Brain microvascular endothelial cell (primary cell): ENCODE results near the gene NOS1.

Source experiments
- DNase-seq: peaks from one replicate; pipeline ENCODE4 v3.0.0-alpha.2; 2020
- H3K27ac ChIP-seq: fragments of 250-450 bp; sonication (Bioruptor Pico); 2 replicates; pipeline ENCODE4 v1.5.1; 2020; ENCODE audit warnings: mild to moderate bottlenecking, moderate library complexity
- H3K27me3 ChIP-seq: fragments of 250-450 bp; sonication (Bioruptor Pico); replicated peaks from 2 replicates; pipeline ENCODE4 v1.5.1; 2020; ENCODE audit warnings: mild to moderate bottlenecking
- H3K36me3 ChIP-seq: fragments of 250-450 bp; sonication (Bioruptor Pico); replicated peaks from 2 replicates; pipeline ENCODE4 v1.5.1; 2020; ENCODE audit warnings: mild to moderate bottlenecking
- H3K4me3 ChIP-seq: 2 replicates; pipeline ENCODE4 v1.5.1; 2011; ENCODE audit warnings: low read depth, mild to moderate bottlenecking, control low read depth, low read length, moderate library complexity
- in situ Hi-C: cut with HindIII; loops from 2 replicates; pipeline ENCODE4 v1.10.0; 2017; ENCODE audit warnings: low sequenced_read_pairs, low pct_ligation_motif_present
- TF ChIP-seq, protein P1 (sequence below): IDR thresholded peaks from 2 replicates; pipeline ENCODE4 v1.5.1; 2011; ENCODE audit warnings: low read depth, mild to moderate bottlenecking, moderate library complexity, low read length, control low read depth, inconsistent platforms; ENCODE audit errors: missing control alignments

NOS1 gene

DNA sequence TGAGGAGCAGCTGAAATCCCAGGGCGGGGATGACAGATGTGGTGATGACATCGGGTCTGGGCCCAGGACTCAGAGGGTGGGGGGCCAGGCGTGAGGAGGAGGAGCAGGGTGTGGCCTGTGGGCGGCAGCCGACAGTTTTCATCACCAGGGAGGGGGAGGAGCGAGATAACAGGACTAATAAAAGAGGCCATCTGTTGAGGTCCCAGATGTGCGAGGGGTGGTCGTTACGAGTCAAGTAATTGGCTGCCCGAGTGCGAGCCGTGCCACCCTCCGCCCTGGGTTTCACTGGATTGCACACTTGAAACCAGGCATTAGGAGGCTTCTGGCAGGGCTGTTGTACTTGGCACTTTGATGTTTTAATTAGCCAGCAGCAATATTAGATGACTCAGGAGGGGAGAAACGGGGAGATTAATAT is 67.2 kb downstream of the NOS1 start:
- in situ Hi-C loops: no loop called here
- H3K36me3 ChIP-seq: no peaks in the 10 kb centered on the region
- TF ChIP-seq, protein P1, sequence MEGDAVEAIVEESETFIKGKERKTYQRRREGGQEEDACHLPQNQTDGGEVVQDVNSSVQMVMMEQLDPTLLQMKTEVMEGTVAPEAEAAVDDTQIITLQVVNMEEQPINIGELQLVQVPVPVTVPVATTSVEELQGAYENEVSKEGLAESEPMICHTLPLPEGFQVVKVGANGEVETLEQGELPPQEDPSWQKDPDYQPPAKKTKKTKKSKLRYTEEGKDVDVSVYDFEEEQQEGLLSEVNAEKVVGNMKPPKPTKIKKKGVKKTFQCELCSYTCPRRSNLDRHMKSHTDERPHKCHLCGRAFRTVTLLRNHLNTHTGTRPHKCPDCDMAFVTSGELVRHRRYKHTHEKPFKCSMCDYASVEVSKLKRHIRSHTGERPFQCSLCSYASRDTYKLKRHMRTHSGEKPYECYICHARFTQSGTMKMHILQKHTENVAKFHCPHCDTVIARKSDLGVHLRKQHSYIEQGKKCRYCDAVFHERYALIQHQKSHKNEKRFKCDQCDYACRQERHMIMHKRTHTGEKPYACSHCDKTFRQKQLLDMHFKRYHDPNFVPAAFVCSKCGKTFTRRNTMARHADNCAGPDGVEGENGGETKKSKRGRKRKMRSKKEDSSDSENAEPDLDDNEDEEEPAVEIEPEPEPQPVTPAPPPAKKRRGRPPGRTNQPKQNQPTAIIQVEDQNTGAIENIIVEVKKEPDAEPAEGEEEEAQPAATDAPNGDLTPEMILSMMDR: no peak
- H3K4me3 ChIP-seq: no peak overlapping the region
- DNase-seq: no peak
- H3K27me3 ChIP-seq: no peaks in the 10 kb centered on the region
- no peak overlapping the region for H3K27ac ChIP-seq

DNA sequence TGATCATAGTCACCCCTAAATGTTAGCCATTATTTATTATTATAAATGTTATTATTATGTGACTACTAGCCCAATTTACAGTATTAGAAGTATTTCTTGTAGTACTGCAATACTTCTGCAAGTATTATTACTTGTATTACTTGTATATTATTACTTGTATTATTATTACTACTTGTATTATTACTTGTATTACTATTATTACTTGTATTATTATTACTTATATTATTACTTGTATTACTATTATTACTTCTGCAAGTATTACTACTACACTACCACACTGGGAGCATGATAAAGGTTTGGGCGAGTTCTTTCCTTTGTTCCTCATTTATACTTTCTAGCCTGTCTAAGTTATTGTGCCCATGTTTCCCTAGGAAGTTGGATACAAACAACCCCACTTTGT is 67.9 kb downstream of the NOS1 start:
- TF ChIP-seq, protein P1: no peak
- no peak overlapping the region for H3K27ac ChIP-seq
- H3K4me3 ChIP-seq: no peak overlapping the region
- in situ Hi-C loops: no loop called here
- no peaks in the 10 kb centered on the region for H3K36me3 ChIP-seq
- H3K27me3 ChIP-seq: no peaks in the 10 kb centered on the region
- no peak for DNase-seq

DNA sequence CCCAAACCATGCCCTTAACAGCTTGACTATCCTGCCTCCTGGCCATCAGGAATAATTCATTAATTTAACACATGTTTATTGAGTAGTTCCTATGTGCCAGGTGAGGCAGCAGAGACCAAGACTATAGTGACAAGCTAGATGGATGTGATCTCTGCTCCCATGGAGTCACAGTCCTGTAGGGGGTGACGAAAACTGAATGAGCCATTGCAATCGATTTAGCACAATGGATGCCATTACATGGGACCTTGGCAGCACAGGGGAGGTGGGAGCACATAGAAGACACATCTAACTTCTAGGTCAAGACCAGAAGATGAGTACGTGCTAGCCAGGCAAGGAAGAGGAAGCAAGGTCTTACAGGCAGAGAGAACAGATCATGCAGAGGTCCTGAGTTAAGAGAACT is 68.7 kb downstream of the NOS1 start:
- in situ Hi-C loops: no loop called here
- no peak for DNase-seq
- TF ChIP-seq, protein P1: no peak

DNA sequence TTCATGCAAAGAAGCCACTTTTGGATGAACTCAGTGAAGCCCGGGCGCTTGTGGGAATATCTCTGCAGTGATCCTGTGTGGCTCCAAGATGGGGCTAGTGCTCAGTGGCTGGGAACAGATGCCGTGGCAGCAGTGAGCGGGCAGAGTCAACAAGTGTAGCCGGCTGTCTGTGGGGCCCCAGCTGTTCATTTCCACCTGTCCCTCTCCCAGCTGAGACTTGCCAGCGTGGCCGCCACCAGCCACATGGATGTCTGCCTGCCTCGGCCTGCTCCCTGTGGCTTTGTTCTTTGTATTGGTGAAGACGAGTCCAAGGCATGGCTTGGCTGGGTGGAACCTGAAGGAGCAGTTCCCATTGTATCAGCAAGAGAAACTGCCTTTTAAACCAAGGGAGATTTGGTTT is 77.3 kb downstream of the NOS1 start:
- Histone ChIP-seq H3K27me3 (no peaks in the 10 kb centered on the region), H3K4me3 (no peak overlapping the region), H3K27ac (no peak overlapping the region), H3K36me3 (no peaks in the 10 kb centered on the region)
- in situ Hi-C loops: no loop called here
- TF ChIP-seq, protein P1: no peak
- no peak for DNase-seq

More for the DNA sequence above, 68.7 kb downstream of the NOS1 start:
- Histone ChIP-seq H3K27me3 (no peaks in the 10 kb centered on the region), H3K36me3 (no peaks in the 10 kb centered on the region), H3K4me3 (no peak overlapping the region), H3K27ac (no peak overlapping the region)

DNA sequence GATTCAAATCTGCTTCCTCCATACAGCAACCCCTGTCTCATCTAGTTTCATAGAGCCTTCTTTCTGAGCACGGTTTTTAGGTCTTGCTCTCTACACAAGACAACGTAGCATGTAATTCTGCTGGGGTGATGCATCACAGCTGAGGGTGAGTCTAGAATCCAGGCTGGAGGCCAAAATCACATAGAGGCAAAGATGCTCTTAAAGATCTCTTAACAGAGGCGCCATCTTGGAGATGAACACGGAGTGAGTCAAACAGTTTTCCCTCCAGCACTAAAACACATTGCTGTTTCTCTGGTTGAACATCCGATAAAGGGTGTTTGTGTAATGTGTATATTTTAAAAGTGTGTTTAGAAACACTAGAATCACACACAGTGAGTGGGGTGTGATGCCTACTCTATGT is 78.9 kb downstream of the NOS1 start:
- in situ Hi-C loops: no loop called here
- H3K27me3 ChIP-seq: no peaks in the 10 kb centered on the region
- no peak overlapping the region for H3K27ac ChIP-seq
- no peak for DNase-seq
- no peak overlapping the region for H3K4me3 ChIP-seq
- TF ChIP-seq, protein P1: no peak
- no peaks in the 10 kb centered on the region for H3K36me3 ChIP-seq

DNA sequence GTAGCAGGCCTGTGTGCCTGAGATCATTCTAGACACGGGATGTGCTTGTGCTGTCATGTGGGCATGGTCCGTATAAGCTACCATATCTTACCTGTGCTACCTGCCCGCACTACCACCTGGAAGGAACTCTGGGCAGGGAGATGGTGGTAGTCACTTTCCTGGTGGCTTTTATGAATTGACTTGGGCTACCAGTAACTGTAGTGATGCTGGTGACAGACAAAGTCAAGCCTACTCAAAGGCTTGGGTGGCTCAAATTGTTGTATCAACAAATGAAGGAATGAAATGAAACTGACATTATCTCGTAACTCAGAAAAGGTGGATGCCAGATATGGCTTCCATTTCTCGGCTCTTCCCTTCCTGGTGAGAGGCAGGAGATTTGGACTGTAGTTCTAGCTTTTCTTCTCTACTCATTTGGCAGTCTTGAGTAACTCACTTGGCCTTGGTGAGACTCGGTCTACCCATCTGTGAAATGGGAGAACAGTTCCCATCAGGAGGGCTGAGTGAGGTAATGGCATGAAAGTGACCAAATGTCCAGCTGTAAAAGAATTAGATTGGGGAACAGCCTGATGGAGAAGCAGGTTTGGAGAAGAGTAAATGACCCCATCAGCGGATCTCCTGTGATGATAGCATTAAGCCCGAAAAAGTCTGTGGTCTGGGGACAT is 81.3 kb downstream of the NOS1 start:
- H3K27ac ChIP-seq: no peak overlapping the region
- H3K4me3 ChIP-seq: no peak overlapping the region
- H3K27me3 ChIP-seq: no peaks in the 10 kb centered on the region
- in situ Hi-C loops: no loop called here
- no peak for DNase-seq
- TF ChIP-seq, protein P1: no peak
- no peaks in the 10 kb centered on the region for H3K36me3 ChIP-seq
